Measurements from ENCODE around the gene LIPM. TPM values are rescaled to one million over a fixed set of nuclear protein-coding genes. Genes with fewer than 3 reads are reported as not detected.
"Not testable (repeated sequence)": the region's sequence is repeated elsewhere in the genome, so short reads cannot be mapped to it uniquely, and the experiment has no call there.

The LIPM gene
- total RNA-seq, 1 donor from 2014 or later, result not detected

GRCh38 chr10:88835910-88836221, 33.3 kb downstream of the LIPM start:
- Mint-ChIP-seq H3K4me1 (ENCODE audit: unreplicated experiment) (peaks cover 8% of the 10 kb centered on the region), H3K36me3 (ENCODE audit: unreplicated experiment) (no peaks in the 10 kb centered on the region), H3K4me3 (ENCODE audit: unreplicated experiment) (no peak overlapping the region), H3K9me3 (ENCODE audit: unreplicated experiment) (no peaks in the 10 kb centered on the region), H3K27ac (ENCODE audit: unreplicated experiment) (no peak overlapping the region), H3K27me3 (ENCODE audit: unreplicated experiment) (peaks cover 14% of the 10 kb centered on the region)
- DNase-seq (ENCODE audit: extremely low spot score, unreplicated experiment), result no peak
- TF ChIP-seq CTCF (IDR thresholded peaks at IDR 0.05), result no peak

- not testable (repeated sequence) for H3K4me1 Mint-ChIP-seq (ENCODE audit: unreplicated experiment); H3K27ac Mint-ChIP-seq (ENCODE audit: unreplicated experiment); H3K36me3 Mint-ChIP-seq (ENCODE audit: unreplicated experiment); H3K9me3 Mint-ChIP-seq (ENCODE audit: unreplicated experiment); DNase-seq (ENCODE audit: extremely low spot score, unreplicated experiment); H3K4me3 Mint-ChIP-seq (ENCODE audit: unreplicated experiment); H3K27me3 Mint-ChIP-seq (ENCODE audit: unreplicated experiment)
Observed at GRCh38 chr10:88837632-88838031, 35.1 kb downstream of the LIPM start.

DNA sequence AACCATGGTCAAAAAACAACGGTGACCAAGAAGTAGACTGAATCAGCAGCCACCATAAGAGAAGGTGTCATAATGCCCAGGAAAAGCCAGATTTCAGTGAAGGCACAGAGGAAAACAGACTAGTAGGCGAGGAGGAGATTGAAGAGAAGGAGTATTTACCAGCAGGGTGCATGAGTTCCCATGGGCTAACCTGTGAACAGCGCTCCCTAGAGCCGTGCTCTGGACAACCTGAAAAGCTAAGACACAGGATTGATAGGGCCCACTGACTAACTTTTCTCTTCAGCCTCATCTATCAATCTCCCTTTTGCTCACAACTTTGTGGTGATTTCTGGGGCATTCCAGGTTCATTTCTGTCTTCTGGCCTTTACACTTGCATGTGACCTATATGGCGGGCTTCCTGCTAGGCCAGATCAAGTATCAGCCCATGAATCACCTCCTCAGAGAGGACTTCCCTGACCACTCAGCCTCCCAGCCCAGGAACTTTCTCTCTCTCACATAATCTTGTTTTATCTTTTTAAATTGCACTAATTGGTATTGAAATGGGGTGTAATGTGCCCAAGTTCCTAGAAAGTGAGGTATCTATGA, 36.3 kb downstream of the LIPM start:
- peaks cover 8% of the 10 kb centered on the region for H3K27me3 Mint-ChIP-seq (ENCODE audit: unreplicated experiment)
- no peaks in the 10 kb centered on the region for H3K9me3 Mint-ChIP-seq (ENCODE audit: unreplicated experiment)
- no peaks in the 10 kb centered on the region for H3K36me3 Mint-ChIP-seq (ENCODE audit: unreplicated experiment)
- DNase-seq (ENCODE audit: extremely low spot score, unreplicated experiment), result no peak
- H3K4me3 Mint-ChIP-seq (ENCODE audit: unreplicated experiment), result no peak overlapping the region
- peaks cover 8% of the 10 kb centered on the region for H3K4me1 Mint-ChIP-seq (ENCODE audit: unreplicated experiment)
- no peak overlapping the region for H3K27ac Mint-ChIP-seq (ENCODE audit: unreplicated experiment)
- no peak for TF ChIP-seq CTCF (IDR thresholded peaks at IDR 0.05)

- peaks cover 8% of the 10 kb centered on the region for H3K4me1 Mint-ChIP-seq (ENCODE audit: unreplicated experiment)
- no peaks in the 10 kb centered on the region for H3K9me3 Mint-ChIP-seq (ENCODE audit: unreplicated experiment)
- TF ChIP-seq CTCF (IDR thresholded peaks at IDR 0.05), result no peak
- H3K27me3 Mint-ChIP-seq (ENCODE audit: unreplicated experiment), result peaks cover 14% of the 10 kb centered on the region
- H3K4me3 Mint-ChIP-seq (ENCODE audit: unreplicated experiment), result no peak overlapping the region
- H3K27ac Mint-ChIP-seq (ENCODE audit: unreplicated experiment), result peak overlapping the region; percentile 2
- H3K36me3 Mint-ChIP-seq (ENCODE audit: unreplicated experiment), result no peaks in the 10 kb centered on the region
- no peak for DNase-seq (ENCODE audit: extremely low spot score, unreplicated experiment)
Observed at GRCh38 chr10:88840104-88840503, 37.6 kb downstream of the LIPM start.

DNA sequence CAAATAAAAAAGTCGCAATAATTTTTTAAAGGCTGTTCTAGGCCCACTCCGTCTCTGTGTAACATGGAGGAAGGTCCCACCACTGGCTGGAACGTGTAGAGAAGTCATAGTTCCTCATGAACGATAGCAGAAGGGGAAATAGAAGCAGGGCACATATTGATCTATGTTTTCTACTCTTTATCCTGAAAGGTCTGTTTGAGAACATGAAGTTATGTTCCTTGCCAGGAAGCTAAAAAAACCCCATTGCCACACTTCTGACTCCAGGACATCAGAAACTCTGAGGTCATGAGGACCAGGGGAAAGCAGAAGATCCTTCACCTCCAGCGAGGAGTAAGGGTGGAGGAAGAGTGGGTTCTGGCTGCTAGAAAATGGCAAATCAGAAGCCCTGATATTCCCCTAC, 38.4 kb downstream of the LIPM start:
- Mint-ChIP-seq H3K27me3 (ENCODE audit: unreplicated experiment) (peaks cover 20% of the 10 kb centered on the region), H3K4me3 (ENCODE audit: unreplicated experiment) (no peak overlapping the region), H3K4me1 (ENCODE audit: unreplicated experiment) (peaks cover 8% of the 10 kb centered on the region)

More for the DNA sequence above, 38.4 kb downstream of the LIPM start:
- Mint-ChIP-seq H3K36me3 (ENCODE audit: unreplicated experiment) (no peaks in the 10 kb centered on the region), H3K9me3 (ENCODE audit: unreplicated experiment) (no peaks in the 10 kb centered on the region), H3K27ac (ENCODE audit: unreplicated experiment) (no peak overlapping the region)
- DNase-seq (ENCODE audit: extremely low spot score, unreplicated experiment), result no peak
- TF ChIP-seq CTCF (IDR thresholded peaks at IDR 0.05), result no peak

All from osteocyte (in vitro differentiated cells).